DMS 273 (cell line): ENCODE measurements around the gene CREB3.

Experiments used
- DNase-seq: peaks from one replicate; lab custom pipeline; 2025; ENCODE audit not compliant: unreplicated experiment; lab: John Stamatoyannopoulos, UW

Gene CREB3

GRCh38 chr9:35732185-35732799, at the start of gene CREB3, which contains the start of gene TLN1:
Gene CREB3, plus strand, starts transcription at chr9:35732666. Its CDS starts 107 bp downstream, at chr9:35732773.
Gene TLN1, minus strand, starts transcription at chr9:35732195. Its CDS starts 6,501 bp downstream, at chr9:35725694.
- DNase-seq: peak; percentile 99

DNA sequence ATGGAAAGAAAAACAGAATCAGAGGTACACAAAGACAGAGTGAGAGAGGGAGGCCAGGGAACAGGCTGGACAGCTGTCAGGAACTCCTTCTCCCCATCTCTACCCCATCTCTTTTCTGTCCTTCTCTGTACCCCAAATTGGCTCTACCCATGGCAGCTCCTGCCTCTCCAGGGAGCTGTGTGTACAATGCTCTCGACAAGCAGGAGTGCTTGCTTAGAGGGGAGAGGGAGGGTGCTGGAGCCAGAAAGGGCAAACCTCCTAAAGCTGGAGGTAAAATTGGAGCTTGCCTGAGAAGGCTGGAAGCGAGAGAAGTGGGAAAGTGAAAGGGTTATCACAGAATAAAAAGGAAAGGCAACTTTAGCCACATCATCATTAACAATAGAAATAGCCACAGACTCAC, 49.1 kb upstream of the CREB3 start:
- no peak for DNase-seq

DNA sequence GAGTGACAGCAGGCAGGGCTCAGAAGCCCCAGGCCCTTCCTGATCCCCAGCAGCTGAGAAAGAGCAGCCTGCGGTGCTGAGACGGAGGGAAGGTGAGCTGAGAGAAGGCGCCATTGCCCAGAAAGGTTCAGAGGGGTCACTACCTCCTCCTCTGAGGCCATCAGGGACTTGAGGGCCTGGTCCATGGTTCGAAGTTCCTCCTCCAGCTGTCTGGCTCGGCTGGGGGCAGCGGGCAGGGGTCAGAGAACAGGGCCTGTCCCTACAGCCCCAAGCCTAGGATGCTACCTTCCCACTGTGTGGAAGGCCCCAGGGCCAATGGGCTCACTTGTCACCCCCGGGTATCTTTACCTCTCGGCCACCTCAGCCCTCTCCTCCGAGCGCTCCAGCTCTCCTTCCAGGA, 47.5 kb upstream of the CREB3 start:
- no peak for DNase-seq

- no peak for DNase-seq
Measured at GRCh38 chr9:35685506-35685905, 47.0 kb upstream of the CREB3 start.

DNA sequence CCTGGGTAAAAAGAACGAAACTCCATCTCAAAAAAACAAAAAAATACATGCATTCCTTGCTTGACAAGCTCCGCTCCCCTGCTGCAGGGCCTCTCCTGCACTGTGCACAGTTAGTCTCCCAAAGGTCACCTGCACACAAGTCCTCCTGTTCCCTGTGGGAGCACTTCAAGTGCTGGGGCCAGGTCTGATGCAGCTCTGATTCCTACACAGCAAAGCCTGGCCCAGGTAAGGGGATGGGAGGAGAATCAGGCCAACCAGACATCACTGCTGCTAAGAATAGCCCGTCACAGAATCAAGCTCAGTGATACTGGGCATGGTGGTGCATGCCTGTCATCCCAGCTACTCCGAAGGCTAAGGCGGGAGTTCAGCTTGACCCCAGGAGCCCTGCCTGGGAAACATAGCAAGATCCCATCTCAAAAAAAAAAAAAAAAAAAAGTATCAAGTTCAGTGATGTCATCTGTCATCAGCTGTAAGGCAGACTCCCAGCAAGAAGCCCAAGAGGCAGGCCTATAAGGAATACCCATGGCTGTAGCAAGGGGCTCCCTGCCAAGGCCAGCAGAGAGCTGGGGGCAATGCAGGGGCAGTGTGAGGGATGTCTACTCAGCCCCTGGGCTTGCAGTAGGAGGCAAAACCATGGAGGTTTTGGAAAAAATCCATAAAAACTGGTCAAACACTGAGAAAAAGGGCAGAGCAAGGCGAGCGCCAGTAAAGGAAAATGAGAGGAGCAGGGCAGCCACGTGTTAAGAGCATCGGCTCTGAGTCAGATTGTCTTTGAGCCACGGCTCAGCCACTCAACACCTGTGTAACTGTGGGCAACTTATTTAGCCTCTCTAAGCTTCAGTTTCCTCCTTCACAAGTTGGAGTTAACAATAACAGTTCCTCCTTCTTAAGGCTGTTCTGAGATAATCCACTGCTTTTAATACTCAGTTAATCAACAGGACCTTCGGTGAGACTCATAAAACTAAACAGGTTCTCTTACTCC, 46.0 kb upstream of the CREB3 start:
- no peak for DNase-seq

- DNase-seq: no peak
Measured at GRCh38 chr9:35687306-35687705, 45.2 kb upstream of the CREB3 start.

- DNase-seq: no peak
Measured at GRCh38 chr9:35687972-35688557, 44.4 kb upstream of the CREB3 start.

DNA sequence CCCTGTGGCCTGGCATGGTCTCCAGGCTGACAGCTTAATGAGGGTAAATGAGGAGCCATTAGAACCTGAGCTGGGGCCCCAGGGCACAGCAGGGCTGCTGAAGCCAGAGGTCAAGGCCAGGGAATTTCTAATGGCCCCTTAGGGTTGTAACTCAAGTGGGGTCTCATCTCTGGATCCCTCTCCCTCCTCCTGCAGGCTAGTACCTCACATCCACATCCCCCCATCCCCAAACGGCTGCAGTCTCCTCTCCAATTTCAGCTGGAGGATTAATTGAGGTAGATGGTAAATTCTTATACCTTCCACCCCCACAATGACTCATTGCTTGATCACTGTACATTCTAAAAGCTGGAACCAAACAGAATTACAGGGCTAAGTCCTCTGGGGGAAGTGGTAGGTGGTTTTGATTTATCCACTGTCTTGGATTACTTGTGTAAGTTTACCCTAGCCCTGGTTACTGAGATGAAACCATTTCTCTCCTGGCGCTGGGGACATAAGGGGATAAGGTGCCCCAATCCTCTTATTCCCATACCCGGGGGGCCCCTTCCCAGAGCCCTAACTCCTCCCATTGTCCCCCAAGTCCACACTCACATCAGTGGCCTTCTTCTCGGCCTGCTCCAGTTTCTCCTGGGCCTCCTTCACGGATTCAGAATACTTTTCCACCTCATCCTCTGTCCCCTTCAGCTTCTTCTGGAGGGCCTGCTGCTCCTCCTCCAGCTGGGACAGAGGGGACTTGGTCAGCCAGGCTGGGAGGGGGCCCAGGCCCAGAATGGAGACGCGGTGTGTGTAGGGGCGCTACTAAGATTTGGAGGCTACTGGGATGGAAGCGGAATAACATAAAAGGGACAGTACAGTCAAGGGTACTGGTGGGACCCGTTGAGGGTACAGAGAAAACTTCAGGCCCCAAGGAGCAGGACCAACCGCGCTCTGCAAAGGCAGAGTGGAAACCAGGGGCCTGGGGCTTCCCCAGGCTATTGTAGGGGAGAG, 43.6 kb upstream of the CREB3 start:
- peak; percentile 40 for DNase-seq

- no peak for DNase-seq
Measured at GRCh38 chr9:35689542-35690293, 42.7 kb upstream of the CREB3 start, which contains the start of gene TPM2. Gene TPM2, minus strand, starts transcription at chr9:35689925. Its CDS starts 108 bp downstream, at chr9:35689817.

- no peak for DNase-seq
Measured at GRCh38 chr9:35690294-35690613, 42.2 kb upstream of the CREB3 start.

- DNase-seq: peak; percentile 73
Measured at GRCh38 chr9:35690614-35691333, 41.7 kb upstream of the CREB3 start.

DNA sequence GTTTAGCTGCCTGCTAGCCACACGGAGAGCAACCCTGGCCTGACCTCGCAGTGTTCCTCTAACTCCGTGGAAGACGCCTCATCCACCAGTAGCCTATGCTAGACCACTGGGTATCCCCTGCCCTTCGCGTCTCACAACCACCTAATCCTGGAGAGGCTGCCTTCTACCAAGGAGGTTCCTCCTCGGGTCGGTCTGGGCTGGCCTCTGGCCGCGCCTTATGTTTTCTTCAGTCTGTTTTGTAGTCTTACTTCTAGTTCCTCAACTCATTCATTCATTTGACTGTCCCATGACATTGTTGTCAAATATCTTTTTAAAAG, 41.2 kb upstream of the CREB3 start:
- DNase-seq: no peak

- no peak for DNase-seq
Measured at GRCh38 chr9:35691757-35692301, 40.6 kb upstream of the CREB3 start.

DNA sequence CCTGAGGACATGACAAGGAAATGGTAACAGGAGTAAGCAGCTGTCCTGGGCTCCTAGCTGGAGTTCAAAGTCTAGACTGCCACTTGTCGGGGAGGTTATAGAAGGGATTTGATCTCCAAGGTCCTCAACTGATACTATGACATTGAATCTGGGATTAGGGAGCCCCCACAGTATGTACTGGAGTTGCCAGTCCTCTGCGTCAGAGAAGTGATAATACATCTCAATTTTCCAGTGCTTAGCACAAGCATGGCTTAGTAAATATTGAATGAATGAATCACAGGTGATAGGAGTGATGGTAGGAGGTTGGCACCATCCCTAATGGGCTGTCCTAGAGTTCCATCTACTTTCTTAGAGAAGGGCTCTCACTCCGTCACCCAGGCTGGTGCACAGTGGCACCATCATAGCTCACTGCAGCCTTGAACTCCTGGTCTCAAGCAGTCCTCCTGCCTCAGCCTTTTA, 36.5 kb upstream of the CREB3 start:
- no peak for DNase-seq

GRCh38 chr9:35696520-35697215, 35.8 kb upstream of the CREB3 start:
- DNase-seq: peak; percentile 62

- no peak for DNase-seq
Measured at GRCh38 chr9:35697486-35697885, 35.0 kb upstream of the CREB3 start.

GRCh38 chr9:35698231-35698630, 34.2 kb upstream of the CREB3 start:
- no peak for DNase-seq

DNA sequence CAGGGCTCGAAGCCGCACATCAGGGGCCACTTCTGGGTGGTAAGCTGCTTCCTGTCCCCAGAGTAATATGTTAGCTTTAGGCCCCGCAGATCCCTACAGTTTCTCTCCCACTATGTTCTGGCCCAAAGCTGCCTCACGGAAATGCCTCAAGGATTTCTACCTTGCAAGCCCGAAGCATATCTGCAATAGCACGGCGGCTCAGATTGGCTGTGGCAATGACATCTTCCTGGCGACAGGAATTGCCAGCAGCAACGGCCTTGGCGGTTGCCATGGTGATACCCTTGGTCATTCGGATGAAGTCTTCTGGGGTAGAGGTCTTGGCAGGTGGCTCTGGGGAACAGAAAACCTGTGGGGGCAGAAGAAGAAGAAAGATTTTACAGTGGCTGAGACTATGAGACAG, 32.4 kb upstream of the CREB3 start:
- DNase-seq: no peak
